CD4-positive, alpha-beta T cell treated with Interleukin-17A for 1 hour (primary cell): ENCODE results near the gene FGL2.
A peak's percentile ranks its signal among the peaks of the same experiment; 100 is the strongest.
"Not testable (repeated sequence)": the region's sequence is repeated elsewhere in the genome, so short reads cannot be mapped to it uniquely, and the experiment has no call there.

Experiments used
- DNase-seq: peaks from one replicate; pipeline ENCODE4 v3.0.0-alpha.2; 2020

The FGL2 gene, protein sequence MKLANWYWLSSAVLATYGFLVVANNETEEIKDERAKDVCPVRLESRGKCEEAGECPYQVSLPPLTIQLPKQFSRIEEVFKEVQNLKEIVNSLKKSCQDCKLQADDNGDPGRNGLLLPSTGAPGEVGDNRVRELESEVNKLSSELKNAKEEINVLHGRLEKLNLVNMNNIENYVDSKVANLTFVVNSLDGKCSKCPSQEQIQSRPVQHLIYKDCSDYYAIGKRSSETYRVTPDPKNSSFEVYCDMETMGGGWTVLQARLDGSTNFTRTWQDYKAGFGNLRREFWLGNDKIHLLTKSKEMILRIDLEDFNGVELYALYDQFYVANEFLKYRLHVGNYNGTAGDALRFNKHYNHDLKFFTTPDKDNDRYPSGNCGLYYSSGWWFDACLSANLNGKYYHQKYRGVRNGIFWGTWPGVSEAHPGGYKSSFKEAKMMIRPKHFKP

DNA sequence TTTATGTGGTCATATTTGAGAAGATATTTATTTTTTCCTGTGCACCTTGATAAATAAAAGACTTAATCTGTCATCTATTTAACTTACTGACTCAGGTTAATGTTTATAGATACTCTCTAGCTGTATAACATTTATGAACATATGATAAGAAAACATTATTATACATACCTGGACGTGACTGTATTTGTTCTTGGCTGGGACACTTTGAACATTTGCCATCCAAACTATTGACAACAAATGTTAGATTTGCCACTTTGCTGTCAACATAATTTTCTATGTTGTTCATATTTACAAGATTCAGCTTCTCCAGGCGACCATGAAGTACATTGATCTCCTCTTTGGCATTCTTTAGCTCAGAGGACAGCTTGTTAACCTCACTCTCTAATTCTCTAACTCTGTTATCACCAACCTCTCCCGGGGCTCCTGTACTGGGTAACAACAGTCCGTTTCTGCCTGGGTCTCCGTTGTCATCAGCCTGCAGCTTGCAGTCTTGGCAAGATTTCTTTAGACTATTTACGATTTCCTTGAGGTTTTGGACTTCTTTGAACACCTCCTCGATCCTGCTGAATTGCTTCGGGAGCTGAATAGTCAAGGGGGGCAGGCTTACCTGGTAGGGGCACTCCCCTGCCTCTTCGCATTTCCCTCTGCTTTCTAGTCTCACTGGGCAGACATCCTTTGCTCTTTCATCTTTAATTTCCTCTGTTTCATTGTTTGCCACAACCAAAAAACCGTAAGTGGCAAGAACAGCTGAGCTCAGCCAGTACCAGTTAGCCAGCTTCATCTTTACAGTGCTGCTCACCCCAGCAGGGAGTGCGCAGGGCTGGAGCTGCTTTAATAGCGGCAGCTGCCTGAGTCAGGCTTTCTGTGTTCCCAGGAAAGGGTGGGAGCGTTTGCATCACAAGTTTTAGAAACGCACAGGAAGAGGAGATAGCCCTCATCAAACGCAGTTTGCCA is at the start of gene FGL2:
FGL2 (minus strand) TSS at position 807 of the 954 bp plus-strand sequence; CDS start at position 781, 26 bp downstream.
- DNase-seq: peak; percentile 54

DNA sequence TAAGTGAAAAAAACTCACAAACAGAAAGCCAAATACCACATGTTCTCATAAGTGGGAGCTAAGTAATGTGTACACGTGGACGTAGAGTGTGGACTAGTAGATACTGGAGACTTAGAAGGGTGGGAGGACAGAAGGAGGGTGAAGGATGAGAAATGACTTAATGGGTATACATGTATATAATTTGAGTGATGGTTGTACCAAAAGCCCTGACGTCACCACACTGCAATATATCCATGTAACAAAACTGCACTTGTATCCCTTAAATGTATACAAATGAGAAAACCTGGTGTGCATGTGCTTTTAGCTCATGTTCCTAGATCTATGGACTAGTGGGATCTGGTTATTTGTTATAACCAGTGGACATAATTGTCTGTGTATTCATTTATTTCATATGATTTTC is 48.5 kb upstream of the FGL2 start:
- DNase-seq: no peak

DNA sequence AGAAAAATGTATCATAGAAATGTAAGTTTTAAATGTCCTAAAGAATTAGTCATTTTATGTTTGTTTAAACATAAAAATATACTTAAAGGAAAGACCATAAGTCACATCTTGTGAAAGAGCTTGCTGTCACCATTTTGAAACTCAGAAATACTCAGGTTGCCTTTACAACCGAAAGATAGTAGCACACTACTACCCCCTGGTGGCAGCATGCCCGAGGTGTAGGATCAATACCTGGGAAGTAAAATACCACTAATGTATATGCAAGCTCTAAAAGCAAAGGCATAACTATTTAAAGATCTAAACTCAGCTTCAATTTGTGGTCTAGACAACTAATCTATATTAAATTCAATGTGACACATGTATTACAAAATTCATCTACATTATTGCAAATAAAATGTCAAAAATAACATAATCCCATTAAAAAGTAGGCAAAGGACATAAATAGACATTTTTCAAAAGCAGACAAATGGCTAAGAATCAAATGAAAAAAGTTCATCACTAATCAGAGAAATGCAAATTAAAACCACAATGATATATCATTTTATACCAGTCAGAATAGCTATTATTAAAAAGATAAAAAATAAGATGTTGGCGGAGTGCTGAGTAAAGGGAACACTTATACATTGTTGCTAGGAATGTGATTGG is 47.7 kb upstream of the FGL2 start:
- peak; percentile 89 for DNase-seq

DNA sequence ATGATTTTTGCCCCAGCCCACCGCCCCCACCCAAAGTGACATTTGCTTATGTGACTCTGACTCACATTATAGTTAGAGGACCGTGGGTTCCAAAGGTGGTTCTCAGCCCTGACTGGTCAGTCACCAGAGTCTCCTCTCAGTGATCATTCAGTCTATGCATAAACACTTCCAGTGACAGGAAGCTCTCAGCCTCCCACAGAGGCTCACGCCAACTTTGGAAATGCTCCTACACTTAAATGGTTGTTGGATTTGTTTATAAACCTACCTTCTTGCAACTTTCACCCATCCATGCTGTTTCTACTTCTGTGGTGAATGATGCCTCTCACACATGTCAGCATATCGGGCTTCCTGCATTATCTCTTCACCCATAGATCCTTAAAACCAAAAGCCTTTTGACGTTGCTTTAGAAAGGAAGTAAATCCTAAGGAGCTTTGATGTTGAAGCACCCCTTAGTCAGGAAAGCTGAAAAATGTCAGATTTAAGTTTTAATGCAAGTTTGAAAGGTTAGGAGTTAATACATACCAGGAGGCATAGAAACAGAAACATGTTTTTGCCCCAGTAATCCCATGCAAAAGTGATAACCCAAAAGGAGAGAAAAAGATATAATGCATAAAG is 46.5 kb upstream of the FGL2 start:
- no peak for DNase-seq

DNA sequence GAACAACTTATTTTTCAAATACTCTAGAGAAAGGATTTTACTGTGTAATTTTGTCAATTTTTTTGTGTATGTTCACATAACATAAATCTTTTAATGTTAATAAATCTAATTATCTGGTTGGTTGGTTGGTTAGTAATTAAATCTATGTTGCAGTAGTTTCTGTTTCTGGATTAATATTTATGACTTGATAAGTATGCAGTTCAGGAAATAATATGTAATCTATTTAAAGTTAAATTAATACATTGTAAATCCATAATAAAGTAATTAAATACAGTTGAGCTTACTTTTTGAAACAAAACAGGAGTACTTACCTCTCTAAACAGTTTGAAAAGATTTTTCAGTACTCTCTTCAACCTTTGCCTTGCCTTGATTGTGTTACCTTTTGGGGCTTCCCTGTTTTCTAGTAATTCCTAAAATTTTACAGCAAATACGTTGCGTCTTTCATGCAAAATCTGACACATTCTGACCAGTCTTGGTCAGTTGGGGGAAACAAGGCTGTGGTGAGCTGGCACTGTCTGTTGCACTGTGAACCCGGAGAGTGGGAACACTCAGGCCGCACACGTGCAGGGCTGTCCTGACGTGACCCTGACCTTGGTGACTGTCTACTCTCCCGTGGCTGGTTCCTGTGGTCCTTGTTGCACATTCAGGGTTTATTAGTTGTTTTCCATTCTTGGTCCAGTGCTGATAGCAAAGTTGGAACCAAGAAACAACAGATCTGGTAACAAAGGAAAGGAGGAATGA is 45.6 kb upstream of the FGL2 start:
- DNase-seq: no peak

DNA sequence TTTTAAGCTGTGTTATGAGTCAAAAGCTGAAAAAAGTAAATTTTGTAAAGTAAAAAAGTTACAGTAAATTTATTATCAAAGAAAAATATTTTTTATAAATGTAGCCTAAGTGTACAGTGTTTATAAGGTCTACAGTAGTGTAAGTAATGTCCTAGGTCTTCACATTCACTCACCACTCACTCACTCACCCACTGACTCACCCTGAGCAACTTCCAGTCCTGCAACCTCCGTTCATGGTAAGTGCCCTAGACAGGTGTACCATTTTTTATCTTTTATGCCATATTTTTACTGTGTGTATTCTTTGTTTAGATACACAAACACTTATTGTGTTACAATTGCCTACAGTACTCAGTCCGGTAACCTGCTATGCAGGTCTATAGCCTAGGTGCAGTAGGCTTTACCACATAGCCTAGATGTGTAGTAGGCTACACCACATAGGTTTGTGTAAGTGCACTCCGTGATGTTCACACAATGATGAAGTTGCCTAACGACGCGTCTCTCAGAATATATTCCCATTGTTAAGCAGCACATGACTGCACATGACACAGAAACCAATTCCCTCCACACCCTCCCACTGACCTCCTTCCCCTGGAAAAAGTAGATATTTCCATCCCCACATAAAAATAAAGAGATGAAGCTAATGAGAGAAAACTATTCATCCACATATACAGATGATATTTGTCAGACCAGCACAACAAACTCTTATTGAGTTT is 44.8 kb upstream of the FGL2 start:
- no peak for DNase-seq

DNA sequence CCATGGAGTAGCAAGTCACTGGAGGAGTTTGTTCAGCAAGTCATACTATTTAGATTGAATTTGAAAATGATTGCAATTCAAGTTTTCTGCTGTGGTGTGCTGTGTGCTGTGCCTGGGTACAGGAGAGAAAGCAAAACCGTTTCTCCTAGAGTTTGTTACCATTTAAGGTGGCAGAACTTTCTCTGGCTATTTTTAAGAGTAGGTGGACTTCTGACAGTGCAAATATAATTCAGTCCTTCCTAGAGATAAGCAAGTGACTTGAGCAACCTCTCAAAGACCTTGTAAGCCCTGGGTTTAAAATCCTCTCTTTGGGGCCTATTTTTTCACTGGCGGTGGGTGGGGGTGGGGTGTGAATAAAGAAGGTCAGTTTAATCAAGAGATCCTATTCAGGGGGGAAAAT is 42.9 kb upstream of the FGL2 start:
- DNase-seq: no peak

DNA sequence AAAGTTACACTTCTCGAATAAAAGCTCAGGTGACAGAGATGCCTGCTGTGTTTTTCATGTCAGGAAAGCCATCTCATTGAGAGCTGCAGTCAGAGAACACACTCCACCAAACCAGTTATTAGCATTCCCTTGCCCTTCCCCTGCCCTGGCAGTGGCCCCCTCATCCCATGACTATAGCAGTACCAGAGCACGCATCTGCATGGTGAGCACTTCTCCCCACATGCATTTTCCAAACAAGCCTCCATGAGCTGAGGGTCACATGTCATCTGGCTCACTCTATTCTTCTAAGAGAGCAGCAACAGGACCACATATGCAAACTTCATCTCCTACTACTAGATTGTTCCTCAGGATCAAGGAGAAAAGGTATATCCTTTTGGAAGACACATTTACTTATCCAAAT is 42.4 kb upstream of the FGL2 start:
- DNase-seq: no peak

DNA sequence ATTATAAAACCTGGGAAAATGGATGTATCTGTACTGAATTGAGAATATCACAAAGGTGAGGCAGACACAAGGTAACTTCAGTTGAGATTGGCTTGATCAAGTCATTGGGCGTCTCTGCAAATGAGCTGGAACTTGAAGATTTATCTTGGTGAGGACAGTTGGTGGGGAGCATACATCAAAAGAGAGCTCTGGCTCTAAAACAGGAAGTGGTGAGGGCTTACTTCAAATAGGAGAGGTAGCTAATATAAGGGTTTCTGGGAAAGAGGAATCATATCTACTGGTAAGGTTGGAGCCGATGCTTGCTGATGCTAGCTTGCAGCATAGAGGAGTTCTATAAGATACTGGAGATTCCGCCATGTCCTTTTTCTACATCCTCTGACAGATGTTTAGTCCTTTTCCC is 39.9 kb upstream of the FGL2 start:
- no peak for DNase-seq

DNA sequence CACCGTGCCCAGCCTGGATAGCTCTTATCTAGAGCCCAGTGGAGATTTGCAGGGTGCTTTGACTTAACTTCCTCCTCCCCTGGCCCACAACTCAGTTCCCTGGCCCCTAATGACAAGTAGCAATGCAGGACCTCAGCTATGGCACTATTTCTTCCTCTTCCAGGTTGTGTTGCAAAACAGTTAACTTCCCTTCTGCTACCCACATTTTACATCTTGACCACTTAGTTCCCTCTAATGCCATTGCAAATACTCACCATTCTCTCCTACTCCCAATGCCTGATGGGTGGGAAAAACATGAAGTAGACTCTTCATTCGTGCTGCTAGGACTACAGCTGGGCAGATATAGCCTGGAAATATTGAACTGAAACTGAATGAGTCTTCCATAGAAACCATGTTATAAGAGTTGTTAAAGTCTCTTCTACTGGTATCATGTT is 39.1 kb upstream of the FGL2 start:
- DNase-seq: peak; percentile 27

DNA sequence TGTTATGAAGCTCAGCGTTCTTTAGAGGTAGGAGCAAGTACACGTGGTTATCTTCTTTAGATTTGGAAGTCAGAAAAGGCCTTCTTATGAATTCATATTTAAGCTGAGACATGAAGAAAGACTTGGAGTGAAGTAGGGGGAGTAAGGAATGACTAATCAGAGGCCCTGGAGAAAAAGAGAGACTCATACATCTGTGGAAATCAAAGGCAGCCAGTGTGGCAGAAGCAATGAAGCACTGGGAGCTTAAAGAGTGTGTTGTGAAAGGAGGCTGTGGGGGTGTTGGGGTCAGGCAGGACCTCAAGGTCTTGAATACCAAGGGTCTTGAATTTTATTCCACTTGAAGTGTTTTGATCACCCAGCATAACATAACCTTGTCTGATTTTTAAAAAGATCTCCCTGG is 35.7 kb upstream of the FGL2 start:
- no peak for DNase-seq

DNA sequence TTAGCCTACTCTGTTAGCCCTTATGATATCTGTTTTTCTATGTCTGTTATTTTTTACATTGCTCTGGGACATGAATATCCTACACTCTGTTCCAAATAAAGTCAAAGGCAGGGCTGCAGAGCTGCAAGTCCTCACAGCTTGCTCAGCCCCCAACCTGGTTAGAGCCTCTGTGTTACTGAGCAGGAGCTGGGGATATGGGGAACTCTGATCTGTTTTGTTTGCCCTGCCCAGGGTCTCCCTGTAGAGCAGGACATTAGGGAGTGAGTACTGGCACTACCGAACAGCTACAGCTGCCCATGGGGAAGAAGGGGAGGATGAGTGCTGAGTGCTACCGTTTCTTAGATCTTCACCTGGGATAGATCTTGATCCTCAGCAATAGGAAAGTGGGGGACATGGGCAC is 32.8 kb upstream of the FGL2 start:
- DNase-seq: no peak

DNA sequence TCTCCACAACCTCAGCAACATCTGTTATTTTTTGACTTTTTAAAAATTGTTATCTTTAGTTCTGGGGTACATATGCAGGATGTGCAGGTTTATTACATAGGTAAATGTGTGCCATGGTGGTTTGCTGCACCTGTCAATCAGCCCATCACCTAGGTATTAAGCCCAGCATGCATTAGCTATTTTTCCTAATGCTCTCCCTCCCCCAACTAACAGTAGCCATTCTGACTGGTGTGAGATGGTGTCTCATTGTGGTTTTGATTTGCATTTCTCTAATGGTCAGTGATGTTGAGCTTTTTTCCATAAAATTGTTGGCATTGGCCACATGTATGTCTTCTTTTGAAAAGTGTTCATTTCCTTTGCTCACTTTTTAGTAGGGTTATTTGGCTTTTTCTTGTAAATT is 29.2 kb upstream of the FGL2 start:
- not testable (repeated sequence) for DNase-seq

DNA sequence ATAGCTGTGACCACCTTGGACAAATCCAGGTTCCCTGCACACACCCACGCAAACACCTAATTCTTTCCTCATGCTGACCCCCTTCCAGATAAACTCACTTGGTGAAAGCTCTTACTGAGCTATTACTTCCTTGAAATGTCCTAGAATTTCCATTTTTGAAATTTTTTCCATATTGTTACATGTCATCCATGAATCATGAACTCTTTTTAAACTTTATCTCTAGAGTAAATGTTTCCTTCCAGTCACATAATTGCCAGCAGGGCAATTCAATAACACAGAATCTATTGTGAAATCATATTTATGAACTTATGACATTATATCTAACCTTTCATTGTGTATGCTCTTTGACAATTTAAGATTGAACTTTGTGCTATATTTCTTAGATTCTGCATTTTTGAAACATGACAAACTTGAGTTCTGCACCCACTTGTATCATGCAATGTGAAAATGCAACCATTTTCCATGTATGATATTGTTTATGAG is 26.8 kb upstream of the FGL2 start:
- no peak for DNase-seq

DNA sequence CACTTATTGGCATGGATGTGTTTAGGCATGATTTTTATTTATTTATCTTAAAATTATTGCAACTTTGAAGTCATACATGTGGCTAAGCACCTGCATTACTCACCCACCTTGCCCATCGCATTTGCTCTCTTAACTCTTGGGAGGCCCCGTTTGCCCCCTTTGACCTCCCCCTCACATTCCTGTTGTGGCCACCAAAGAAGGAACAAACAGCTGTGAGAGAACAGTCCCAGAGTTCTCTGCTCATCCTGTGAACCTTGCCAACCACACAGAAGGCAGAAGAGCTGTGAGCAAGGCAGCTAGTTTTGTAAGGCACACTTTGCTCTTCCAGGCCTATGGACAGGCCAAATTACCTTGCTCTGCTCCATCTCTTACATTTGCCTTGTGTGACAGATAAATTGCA is 23.6 kb upstream of the FGL2 start:
- DNase-seq: no peak

DNA sequence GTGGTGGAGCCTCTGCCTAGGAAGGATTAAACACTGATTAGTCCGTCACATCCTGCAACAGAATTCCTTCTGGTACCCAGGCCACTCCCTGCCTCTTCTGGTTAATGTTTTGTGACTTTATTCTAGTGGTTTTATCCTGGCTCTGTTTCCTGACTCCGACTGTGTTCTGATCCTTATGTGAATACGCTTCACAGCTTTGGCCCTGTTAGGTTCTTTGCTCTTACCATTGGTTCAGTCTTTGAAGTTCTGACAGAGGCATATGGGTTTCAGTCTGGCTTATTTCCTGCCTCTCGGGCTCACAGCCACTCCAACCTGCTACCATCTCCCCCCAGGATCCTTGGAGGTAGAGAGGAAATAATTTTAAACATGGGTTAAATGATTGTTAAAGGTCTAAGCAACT is 23.2 kb upstream of the FGL2 start:
- DNase-seq: no peak

DNA sequence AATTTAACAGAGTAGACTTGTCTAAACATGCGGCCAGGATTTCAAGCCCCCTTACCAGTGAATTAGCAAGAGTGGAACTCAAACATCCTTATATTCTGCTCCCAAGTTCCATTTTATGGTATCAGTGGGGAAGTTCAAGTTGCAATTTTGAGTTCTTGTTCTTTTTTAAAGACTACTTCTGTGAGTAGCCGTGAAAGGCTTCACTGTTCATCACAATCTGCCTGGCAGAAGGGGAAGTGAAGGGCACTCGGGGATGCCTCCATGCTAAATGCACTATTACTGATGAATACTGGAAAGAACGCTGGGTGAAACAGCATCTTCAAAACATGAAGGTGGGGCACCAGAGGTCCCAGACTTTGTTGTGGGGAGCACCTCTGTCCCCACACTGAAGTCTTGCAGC is 22.4 kb upstream of the FGL2 start:
- no peak for DNase-seq

DNA sequence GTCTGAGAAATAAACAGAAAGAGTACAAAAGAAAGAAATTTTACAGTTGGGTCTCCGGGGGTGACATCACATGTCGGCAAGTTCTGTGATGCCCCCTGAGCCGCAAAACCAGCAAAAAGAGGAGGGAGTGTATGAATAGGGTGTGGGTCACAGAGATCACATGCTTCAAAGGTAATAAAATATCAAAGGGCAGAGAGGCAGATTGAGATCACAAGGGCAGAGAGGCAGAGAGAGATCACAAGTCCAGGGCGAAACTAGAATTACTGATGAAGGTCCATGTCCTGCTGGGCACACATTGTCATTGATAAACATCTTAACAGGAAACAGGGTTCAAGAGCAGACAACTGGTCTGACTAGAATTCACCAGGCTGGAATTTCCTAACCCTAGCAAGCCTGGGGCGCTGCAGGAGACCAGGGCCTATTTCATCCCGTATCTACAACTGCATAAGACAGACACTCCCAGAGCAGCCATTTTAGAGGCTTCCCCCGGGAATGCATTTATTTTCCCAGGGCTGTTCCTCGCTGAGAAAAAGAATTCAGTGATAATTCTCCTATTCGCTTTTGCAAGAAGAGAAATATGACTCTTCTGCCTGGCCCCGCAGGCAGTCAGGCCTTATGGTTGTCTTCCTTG is 20.2 kb upstream of the FGL2 start:
- not testable (repeated sequence) for DNase-seq

DNA sequence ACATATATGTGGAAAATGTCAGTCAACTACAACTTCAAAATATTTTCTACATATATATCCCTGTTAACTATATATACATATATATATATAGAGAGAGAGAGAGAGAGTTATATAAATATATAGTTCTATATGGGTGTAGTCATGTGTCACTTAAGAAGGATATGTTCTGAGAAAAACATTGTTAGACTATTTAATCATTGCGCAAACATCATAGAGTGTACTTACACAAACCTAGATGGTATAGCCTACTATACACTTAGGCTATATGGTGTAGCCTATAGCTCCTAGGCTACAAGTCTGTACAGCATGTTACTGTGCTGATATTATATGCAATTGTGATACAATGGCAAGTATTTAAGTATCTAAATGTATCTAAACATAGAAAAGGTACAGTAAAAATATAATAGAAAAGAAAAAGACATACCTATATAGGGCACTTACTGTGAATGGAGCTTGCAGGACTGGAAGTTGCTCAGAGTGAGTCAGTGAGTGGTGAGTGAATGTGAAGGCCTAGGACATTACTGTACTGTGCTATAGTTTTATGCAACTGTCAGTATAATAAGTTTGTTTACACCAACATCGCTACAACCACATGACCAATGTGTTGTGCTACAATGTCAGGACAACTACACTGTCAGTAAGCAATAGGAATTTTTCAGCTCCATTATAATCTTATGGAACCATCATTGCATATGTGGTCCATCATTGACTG is 18.0 kb upstream of the FGL2 start:
- DNase-seq: no peak
